ENCODE measurements around the gene SDK1.
"Not testable (repeated sequence)": the region's sequence is repeated elsewhere in the genome, so short reads cannot be mapped to it uniquely, and the experiment has no call there.

SDK1 gene

DNA sequence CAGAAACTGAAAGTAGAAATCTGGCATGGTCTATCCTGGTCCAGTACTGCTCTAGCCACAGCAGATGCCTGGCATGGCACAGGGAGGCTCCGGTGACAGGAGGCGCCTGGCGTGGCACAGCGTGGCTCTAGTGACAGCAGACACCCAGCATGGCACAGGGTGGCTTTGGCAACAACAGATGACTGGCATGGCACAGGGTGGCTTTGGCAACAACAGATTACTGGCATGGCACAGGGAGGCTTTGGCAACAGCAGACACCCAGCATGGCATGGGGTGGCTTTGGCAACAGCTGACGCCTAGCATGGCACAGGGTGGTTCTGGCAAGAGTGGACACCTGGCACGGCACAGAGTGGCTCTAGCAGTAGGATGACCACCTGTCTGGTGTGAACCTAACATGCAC is 900.5 kb downstream of the SDK1 start:
- no peak for DNase-seq

DNA sequence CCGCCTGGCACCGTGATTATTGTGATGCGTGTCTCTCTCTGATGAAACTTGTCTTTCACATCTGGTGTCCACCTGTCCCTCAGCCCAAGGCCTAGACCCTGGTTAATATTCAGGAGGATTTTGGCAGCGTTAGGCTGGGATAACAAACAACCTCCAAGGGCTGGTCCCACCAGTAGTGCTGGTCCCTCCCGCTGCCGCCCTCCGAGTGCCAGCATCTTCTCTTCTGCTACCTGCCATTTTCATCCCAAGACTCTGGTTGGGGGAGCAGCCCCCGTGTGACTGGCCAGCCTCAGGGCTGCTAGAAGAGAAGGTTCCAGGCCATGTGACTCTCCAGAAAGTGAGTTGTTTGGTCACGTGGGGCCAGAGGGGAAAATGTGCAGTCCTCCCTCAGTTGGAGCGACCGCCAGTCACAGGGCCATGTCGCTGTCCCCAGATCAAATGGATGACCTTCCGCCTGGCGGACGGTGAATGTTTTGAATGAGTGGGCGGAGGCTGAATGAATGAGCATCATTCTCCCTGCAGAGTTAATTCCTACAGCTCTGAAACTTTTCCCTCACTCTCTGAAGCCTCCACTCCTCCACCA is 901.2 kb downstream of the SDK1 start:
- DNase-seq: no peak

GRCh38 chr7:4202954-4203353 is 901.9 kb downstream of the SDK1 start:
- no peak for DNase-seq

- no peak for DNase-seq
These were observed 902.8 kb downstream of the SDK1 start for GRCh38 chr7:4203626-4204512.

GRCh38 chr7:4204513-4205165 is 903.6 kb downstream of the SDK1 start:
- DNase-seq: no peak

DNA sequence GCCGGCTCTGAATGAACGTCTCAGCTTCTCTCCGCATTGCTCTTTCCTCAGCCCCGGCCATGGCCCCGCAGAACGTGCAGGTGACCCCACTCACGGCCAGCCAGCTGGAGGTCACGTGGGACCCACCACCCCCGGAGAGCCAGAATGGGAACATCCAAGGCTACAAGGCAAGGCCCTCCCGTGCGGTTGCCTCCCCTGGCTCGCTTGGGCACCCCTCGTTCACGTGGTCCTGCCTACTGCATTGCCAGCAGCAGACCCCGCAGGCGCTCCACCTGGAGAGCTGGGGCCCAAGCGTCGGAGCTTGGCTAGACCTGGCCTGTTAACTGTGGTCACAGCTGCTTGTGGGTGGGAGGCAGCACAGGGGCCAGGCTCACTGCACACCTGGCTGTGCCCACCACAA is 904.8 kb downstream of the SDK1 start:
- no peak for DNase-seq

- DNase-seq: no peak
These were observed 906.0 kb downstream of the SDK1 start for GRCh38 chr7:4207011-4207410.

DNA sequence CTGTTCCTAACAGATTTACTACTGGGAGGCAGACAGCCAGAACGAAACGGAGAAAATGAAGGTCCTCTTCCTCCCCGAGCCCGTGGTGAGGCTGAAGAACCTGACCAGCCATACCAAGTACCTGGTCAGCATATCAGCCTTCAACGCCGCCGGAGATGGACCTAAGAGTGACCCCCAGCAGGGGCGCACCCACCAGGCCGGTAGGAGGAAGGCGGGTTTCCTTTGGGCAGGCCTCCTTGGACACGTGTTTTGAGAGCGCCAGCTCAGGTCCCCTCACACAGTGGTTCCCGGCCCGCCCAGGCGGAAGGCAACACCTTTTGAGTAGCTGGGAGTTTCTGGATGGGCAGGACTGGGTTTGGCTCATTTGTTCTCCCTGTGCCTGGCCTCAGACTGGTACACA is 907.0 kb downstream of the SDK1 start:
- DNase-seq: no peak

DNA sequence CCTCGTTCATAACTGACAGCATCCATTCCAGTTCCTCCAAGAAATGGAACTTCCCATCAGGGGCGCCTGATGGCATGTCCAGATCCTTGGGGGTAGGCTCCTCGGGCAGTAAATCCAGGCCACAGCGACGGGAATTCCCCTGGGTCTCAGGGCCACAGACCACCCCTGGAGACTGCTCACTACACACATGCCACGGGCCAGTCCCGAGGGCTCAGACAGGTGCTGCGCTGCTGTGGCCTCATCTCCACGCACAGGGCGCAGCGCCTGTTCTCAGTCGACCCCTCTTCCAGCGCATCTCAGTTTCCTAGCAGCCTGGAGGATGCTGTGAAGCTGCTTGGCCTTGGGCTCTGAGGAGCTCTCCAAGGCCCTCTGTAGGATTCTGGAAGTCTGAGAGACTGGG is 907.5 kb downstream of the SDK1 start:
- DNase-seq: no peak

DNA sequence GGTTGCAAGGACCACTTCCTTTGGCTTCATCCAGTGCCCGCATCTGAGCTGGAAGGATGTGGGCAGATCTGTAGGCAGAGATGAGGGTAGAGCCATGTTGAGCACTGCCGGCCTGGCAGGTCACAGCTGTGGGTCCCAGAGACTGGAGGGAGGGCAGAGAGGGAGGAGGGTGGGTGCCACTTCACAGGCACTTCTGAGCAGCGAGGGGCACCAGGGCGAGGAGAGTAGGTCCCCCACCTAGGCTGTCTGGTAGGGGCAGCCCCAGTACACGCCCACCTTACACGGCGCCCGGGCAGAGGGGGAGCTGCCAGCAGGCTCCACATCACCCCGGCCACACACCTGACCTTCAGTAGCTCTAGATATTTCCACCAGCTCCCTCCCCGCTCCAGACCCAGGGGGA is 908.1 kb downstream of the SDK1 start:
- DNase-seq: no peak

DNA sequence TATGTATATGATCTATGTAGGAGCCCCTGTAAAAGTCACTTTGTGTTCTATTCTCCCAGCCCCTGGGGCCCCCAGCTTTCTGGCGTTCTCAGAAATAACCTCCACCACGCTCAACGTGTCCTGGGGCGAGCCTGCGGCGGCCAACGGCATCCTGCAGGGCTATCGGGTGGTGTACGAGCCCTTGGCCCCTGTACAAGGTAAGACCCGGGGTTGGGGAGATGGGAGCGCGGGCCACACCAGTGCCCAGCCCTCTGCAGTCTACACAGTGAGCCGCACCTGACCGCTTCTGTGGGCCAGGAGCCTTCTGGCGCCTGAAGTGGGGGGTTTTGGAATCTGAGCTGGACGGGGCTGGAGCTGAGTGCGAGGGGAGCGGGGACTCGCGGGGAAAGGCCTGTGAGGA is 908.9 kb downstream of the SDK1 start:
- DNase-seq: no peak

DNA sequence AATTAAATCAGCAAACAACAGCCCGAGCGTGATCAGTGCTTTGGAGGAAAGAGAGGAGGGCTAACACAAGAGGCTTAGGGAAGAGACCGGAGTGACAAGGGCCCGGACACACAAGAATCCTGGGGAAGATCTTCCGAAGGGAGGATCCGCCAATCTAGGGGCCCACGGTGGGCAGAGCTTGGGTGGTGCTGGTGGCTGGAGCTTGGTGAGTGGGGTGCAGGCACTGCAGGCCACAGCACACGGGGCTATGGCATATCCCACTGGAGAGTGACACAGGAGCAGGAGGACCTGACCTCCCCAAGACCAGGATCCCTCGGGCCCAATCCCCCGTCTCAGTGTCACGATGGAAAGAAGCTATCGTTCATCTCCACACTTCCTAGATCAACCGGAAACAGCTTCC is 909.8 kb downstream of the SDK1 start:
- no peak for DNase-seq

GRCh38 chr7:4211261-4211660 is 910.2 kb downstream of the SDK1 start:
- DNase-seq: no peak

GRCh38 chr7:4212376-4212775 is 911.3 kb downstream of the SDK1 start:
- DNase-seq: no peak

DNA sequence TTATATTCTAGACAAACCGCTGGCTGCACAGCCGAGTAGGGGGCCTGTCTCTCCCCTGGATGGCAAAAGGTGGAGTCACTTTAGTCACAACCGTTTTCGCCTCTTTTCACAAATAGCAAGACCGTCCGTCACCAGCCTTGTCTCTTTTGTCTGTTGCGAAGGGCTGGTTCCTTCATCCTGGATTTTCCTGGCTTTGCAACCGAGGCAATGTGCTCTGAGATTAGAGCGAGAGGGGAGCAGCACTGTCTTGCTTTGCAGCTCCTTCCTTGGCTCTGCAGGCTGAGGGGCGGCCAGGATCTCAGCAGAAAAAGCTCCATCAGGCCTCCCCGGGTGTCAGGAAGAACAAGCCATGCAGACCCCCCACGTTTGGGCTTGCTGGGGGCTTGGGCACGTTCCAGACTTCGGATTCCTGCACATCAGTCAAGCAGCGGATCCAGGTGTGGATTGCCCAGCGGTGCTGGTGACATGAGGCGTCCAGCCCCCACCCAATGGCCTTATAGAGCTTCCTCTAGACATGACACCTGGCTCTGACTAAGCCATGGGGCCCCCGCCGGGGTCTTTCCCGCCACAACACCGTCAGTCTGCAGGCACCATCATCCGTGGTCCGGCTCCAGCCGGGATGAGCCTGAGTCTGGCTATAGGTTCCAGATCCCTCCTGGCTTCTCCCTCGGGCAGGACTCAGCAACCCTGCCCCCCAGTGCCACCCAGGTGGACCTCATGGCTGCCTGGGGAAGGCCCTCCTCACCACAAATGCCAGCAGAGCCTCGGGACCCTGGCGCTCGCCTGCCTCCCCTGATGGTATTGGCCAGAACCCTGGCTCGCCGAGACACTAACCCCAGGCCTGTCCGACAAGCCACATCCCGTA is 913.5 kb downstream of the SDK1 start:
- DNase-seq: no peak

GRCh38 chr7:4215176-4215720 is 914.2 kb downstream of the SDK1 start:
- no peak for DNase-seq

DNA sequence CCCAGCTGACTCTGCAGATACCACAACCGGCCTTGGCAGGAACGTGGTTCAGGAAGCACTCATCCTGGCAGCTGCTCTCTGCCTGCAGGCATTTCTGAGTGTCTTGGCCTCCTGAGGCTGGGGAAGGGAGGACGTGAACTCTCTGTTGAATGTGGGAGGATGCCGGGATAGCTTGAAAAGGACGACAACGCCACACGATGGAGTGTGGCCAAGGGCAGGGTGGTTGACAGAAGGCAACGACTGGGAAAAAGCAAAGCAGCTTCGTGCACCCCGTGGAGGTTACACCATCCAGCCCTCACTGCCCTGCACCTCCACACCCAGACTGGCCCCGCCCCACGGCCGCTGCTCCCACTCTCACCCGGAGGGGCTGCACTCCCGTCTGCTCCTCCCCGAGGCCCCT is 915.0 kb downstream of the SDK1 start:
- no peak for DNase-seq

GRCh38 chr7:4217126-4217660 is 916.1 kb downstream of the SDK1 start:
- DNase-seq: not testable (repeated sequence)

- no peak for DNase-seq
These were observed 917.4 kb downstream of the SDK1 start for GRCh38 chr7:4218481-4218880.

DNA sequence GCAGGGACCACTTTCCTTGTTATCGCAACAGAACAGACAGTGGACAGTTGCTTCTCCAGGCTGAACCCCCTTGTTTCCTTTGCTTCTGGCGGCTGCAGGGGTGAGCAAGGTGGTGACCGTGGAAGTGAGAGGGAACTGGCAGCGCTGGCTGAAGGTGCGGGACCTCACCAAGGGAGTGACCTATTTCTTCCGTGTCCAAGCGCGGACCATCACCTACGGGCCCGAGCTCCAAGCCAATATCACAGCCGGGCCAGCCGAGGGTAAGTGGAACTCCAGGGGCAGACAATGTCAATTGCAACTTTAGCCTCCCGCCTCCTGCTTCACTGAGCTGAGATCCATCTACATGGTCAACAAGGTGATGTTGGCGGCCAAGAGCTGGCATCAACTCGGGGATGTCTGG is 919.0 kb downstream of the SDK1 start:
- DNase-seq: no peak

GRCh38 chr7:4221043-4221442 is 920.0 kb downstream of the SDK1 start:
- DNase-seq: no peak

DNA sequence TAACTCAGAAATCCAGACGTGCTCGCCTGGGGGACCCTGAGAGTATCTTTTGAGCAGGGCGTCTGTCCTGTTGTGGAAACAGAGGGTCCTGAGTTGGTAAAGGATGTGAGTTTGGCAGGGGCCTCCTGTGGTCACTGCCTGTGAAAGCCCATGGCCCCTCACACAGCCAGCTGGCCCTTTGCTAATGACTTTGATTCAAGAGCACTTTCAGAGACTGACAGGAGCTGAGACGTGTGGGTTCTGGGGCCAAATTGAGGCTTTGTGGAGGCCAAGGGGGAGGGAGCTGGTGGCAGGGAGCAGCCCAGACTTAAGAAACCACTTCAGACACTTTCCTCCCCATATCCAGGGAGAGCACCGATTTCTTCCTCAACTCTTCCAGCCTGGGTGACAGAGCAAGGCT is 921.6 kb downstream of the SDK1 start:
- no peak for DNase-seq

DNA sequence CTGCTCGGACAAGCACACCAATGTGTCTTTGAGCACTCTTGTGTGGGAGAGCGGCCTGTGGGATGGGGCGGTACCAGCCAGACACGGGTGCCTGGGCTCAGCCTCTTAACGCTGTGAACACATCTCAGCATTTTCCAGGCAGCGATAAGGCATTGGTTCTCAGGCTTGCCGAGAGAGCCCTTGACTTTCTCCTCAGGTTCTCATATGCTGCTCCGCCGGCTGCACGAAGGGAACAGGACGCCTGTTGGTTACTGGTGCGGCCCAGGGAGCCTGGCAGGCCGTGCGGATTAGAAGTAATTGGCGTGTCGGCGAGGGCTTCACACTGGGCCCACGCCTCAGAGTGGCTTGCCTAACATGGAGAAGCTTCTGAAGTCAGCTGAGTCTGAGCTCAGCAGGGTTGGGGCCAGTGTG is 924.3 kb downstream of the SDK1 start:
- DNase-seq: no peak

All from NCI-H446 treated with DMSO at 0.1 percent for 48 hours (cell line).